Endothelial cell of umbilical vein (primary cell): ENCODE results near the gene MAML1. TPM values are rescaled to one million over a fixed set of nuclear protein-coding genes. Genes with fewer than 3 reads are reported as not detected.
A peak's percentile ranks its signal among the peaks of the same experiment; 100 is the strongest.

Source experiments
- BruUV-seq: library from RNA; stranded (reverse); fragments of 400-500 nt; replicated peaks from 2 replicates; lab custom pipeline; 2021; lab: Mats Ljungman, UMichigan
- CTCF ChIA-PET: fragments of 300-600, 350-600 bp; sonication (Branson Sonifier 250); formaldehyde crosslinking; loops from one replicate; lab custom pipeline; 2021; ENCODE audit warnings: antibody characterized with exemption, inconsistent platforms; lab: Charles Lee
- POLR2A ChIA-PET: fragments of 300-600, 350-600 bp; sonication (Branson Sonifier 250); formaldehyde crosslinking; loops from one replicate; lab custom pipeline; 2021; ENCODE audit warnings: antibody characterized with exemption, inconsistent platforms; lab: Charles Lee
- DNase-seq: peaks from one replicate; pipeline ENCODE4 v3.0.0-alpha.2; 2011; ENCODE audit warnings: low read depth, low spot score
- FAIRE-seq: peaks from 2 replicates; lab custom pipeline; 2011; peaks lifted over from hg19 to GRCh38; lab: Jason Lieb, UNC
- H2AFZ ChIP-seq: 2 replicates; pipeline ENCODE4 v1.6.0; 2012; ENCODE audit warnings: low read depth, low read length, control low read depth, inconsistent platforms
- H3K27ac ChIP-seq: 2 replicates; pipeline ENCODE4 v1.5.1; 2011; ENCODE audit warnings: low read depth, mild to moderate bottlenecking, control low read depth, low read length, moderate library complexity; ENCODE audit not compliant: insufficient read depth
- H3K27me3 ChIP-seq, 2 experiments: 2 replicates each; pipeline versions ENCODE4 v1.6.0 to v1.6.1; 2011; ENCODE audit warnings: low read length in 2 of 2, mixed read lengths in 1 of 2; ENCODE audit not compliant: control insufficient read depth in 2 of 2, insufficient read depth in 2 of 2
- H3K36me3 ChIP-seq, 2 experiments: 2 replicates in 1 of 2; 3 replicates in 1 of 2; pipeline ENCODE4 v1.5.1; 2011; ENCODE audit warnings: low read length in 2 of 2, mild to moderate bottlenecking in 1 of 2, moderate library complexity in 1 of 2; ENCODE audit not compliant: control insufficient read depth in 2 of 2, insufficient read depth in 2 of 2; ENCODE audit errors: extremely low read depth in 1 of 2
- H3K4me1 ChIP-seq: 3 replicates; pipeline ENCODE4 v1.5.1; 2011; ENCODE audit warnings: mild to moderate bottlenecking, low read length; ENCODE audit not compliant: control insufficient read depth, insufficient read depth; ENCODE audit errors: extremely low read depth
- H3K4me2 ChIP-seq: 2 replicates; pipeline ENCODE4 v1.6.1; 2011; ENCODE audit warnings: low read length, control low read depth, mixed read lengths; ENCODE audit not compliant: insufficient read depth
- H3K4me3 ChIP-seq, 3 experiments: fragments of 200-600 bp in 1 of 3; sonication (generic), shearing (Covaris generic) in 1 of 3; replicated peaks in 1 of 3; 2 replicates each; pipeline ENCODE4 v1.5.1; 2011 to 2016; ENCODE audit warnings: control low read depth in 3 of 3, low read length in 3 of 3, mild to moderate bottlenecking in 2 of 3, inconsistent platforms in 1 of 3, low read depth in 1 of 3, moderate library complexity in 1 of 3; ENCODE audit not compliant: insufficient read depth in 1 of 3
- H3K79me2 ChIP-seq: 2 replicates; pipeline ENCODE4 v1.6.0; 2012; ENCODE audit warnings: low read length, inconsistent platforms; ENCODE audit not compliant: control insufficient read depth, insufficient read depth
- H3K9ac ChIP-seq: replicated peaks from 2 replicates; pipeline ENCODE3; 2011; ENCODE audit warnings: low read length, control low read depth; ENCODE audit not compliant: insufficient read depth; ENCODE audit errors: extremely low read depth
- H3K9me1 ChIP-seq: replicated peaks from 3 replicates; pipeline ENCODE4 v1.6.0; 2011; ENCODE audit warnings: mild to moderate bottlenecking, low read length; ENCODE audit not compliant: control insufficient read depth, insufficient read depth; ENCODE audit errors: extremely low read depth
- H3K9me3 ChIP-seq: replicated peaks from 2 replicates; pipeline ENCODE4 v1.5.1; 2012; ENCODE audit warnings: low read length, inconsistent platforms; ENCODE audit not compliant: control insufficient read depth, insufficient read depth
- H4K20me1 ChIP-seq: replicated peaks from 2 replicates; pipeline ENCODE3; 2011; ENCODE audit warnings: mild to moderate bottlenecking, low read length; ENCODE audit not compliant: control insufficient read depth, insufficient read depth; ENCODE audit errors: extremely low read depth
- EZH2 ChIP-seq: IDR thresholded peaks from 2 replicates; pipeline ENCODE4 v1.6.1; 2012; ENCODE audit warnings: borderline replicate concordance, low read depth, mild to moderate bottlenecking, moderate library complexity, low read length, inconsistent platforms; ENCODE audit not compliant: severe bottlenecking
- FOS ChIP-seq: IDR thresholded peaks from 2 replicates; pipeline ENCODE4 v1.6.1; 2011; ENCODE audit warnings: mild to moderate bottlenecking, low read length, moderate library complexity, borderline replicate concordance; ENCODE audit not compliant: insufficient read depth
- GATA2 ChIP-seq: IDR thresholded peaks from 2 replicates; pipeline ENCODE4 v1.7.0; 2011; ENCODE audit warnings: low read depth, mild to moderate bottlenecking, moderate library complexity, mixed read lengths, low read length; ENCODE audit not compliant: insufficient read length, insufficient read depth
- JUN ChIP-seq: IDR thresholded peaks from 2 replicates; pipeline ENCODE4 v1.6.1; 2011; ENCODE audit warnings: borderline replicate concordance, low read depth; ENCODE audit not compliant: insufficient read length, insufficient read depth
- MYC ChIP-seq: IDR thresholded peaks from one replicate; pipeline ENCODE4 v1.6.1; 2011; ENCODE audit warnings: mild to moderate bottlenecking, low read depth, low read length
- POLR2A ChIP-seq: IDR thresholded peaks from 2 replicates; pipeline ENCODE4 v1.6.1; 2012; ENCODE audit warnings: low read depth, mild to moderate bottlenecking, control low read depth, low read length
- POLR2AphosphoS5 ChIP-seq: IDR thresholded peaks from 2 replicates; pipeline ENCODE4 v1.6.1; 2012; ENCODE audit warnings: low read depth, mild to moderate bottlenecking, control low read depth, low read length, moderate library complexity; ENCODE audit not compliant: insufficient read depth
- dilution Hi-C: fragments of 300-500 bp; cut with MboI; formaldehyde crosslinking; loops from one replicate; pipeline ENCODE4 v1.15.0; 2019; ENCODE audit warnings: low sequenced_read_pairs; ENCODE audit not compliant: extremely low pct_ligation_motif_present
- intact Hi-C: fragments of 100-400 bp; cut with micrococcal nuclease; formaldehyde crosslinking; loops from one replicate; pipeline ENCODE4 v1.10.0; 2022
- polyA plus RNA-seq, 4 experiments: library from polyadenylated mRNA; depleted of rRNA in 3 of 4; stranded (reverse) in 3 of 4; unstranded in 1 of 4; fragments of >200 nt; gene quantifications; 2 replicates each; pipeline versions ENCODE4 v1.2.1 to v1.2.3, GENCODE V29; 2011 to 2012; ENCODE audit warnings: missing spikeins in 1 of 4
- total RNA-seq: library from RNA; stranded (reverse); gene quantifications from 2 replicates; pipeline ENCODE4 v1.2.3, GENCODE V29; 2021
- TF ChIP-seq, protein P1 (sequence below): IDR thresholded peaks from 2 replicates; pipeline ENCODE4 v1.6.1; 2011; ENCODE audit not compliant: insufficient read depth, insufficient read length
- TF ChIP-seq, protein P2 (sequence below), 2 donors: IDR thresholded peaks; 1 replicate in 1 of 2; 2 replicates in 1 of 2; pipeline ENCODE4 v1.5.1; 2011; ENCODE audit warnings: low read length in 2 of 2, mild to moderate bottlenecking in 2 of 2, moderate library complexity in 2 of 2, control low read depth in 1 of 2, inconsistent platforms in 1 of 2, low read depth in 1 of 2; ENCODE audit not compliant: insufficient read depth in 1 of 2; ENCODE audit errors: extremely low read depth in 1 of 2

Gene MAML1
- total and polyA plus RNA-seq, 2 donors (not counting 3 experiments of a cell fraction or from before 2014, with no cell fraction given): 12.4 to 29.0 TPM

DNA sequence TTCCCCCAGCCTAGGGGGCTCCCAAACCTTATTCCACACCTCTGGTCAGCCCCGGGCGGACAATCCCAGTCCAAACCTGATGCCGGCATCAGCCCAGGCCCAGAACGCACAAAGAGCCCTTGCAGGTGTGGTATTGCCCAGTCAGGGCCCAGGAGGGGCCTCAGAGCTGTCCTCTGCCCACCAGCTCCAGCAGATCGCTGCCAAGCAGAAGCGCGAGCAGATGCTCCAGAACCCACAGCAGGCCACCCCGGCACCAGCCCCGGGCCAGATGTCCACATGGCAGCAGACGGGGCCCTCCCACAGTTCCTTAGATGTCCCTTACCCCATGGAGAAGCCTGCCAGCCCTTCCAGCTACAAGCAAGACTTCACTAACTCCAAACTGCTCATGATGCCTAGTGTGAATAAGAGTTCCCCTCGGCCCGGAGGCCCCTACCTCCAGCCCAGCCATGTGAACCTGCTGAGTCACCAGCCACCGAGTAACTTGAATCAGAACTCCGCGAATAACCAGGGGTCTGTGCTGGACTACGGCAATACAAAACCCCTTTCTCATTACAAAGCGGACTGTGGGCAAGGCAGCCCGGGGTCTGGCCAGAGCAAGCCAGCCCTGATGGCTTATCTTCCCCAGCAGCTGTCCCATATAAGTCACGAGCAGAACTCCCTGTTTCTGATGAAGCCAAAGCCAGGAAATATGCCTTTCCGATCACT lies 33.6 kb downstream of the MAML1 start:
- peak overlapping the region; percentile 87 for H3K27ac ChIP-seq
- TSS peak; percentile 49 for BruUV-seq

More for the DNA sequence above, 33.6 kb downstream of the MAML1 start:
- ChIA-PET POLR2A (no interaction called here), CTCF (interaction anchor here (0.6 to 7.1 kb wide), 6 partner anchors 11 to 48 kb away, joined by 3 to 103 read pairs (median 4); partner anchors contain the start of gene LTC4S)
- no peaks in the 10 kb centered on the region for H3K27me3 ChIP-seq
- DNase-seq: peak; percentile 69
- H3K9me3 ChIP-seq: no peaks in the 10 kb centered on the region
- no peaks in the 10 kb centered on the region for H4K20me1 ChIP-seq
- TF ChIP-seq GATA2 (no peak), EZH2 (no peak), JUN (no peak), POLR2A (no peak), FOS (no peak), MYC (no peak), POLR2AphosphoS5 (no peak)
- TF ChIP-seq, protein P1, sequence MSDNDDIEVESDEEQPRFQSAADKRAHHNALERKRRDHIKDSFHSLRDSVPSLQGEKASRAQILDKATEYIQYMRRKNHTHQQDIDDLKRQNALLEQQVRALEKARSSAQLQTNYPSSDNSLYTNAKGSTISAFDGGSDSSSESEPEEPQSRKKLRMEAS: no peak
- TF ChIP-seq, protein P2, sequence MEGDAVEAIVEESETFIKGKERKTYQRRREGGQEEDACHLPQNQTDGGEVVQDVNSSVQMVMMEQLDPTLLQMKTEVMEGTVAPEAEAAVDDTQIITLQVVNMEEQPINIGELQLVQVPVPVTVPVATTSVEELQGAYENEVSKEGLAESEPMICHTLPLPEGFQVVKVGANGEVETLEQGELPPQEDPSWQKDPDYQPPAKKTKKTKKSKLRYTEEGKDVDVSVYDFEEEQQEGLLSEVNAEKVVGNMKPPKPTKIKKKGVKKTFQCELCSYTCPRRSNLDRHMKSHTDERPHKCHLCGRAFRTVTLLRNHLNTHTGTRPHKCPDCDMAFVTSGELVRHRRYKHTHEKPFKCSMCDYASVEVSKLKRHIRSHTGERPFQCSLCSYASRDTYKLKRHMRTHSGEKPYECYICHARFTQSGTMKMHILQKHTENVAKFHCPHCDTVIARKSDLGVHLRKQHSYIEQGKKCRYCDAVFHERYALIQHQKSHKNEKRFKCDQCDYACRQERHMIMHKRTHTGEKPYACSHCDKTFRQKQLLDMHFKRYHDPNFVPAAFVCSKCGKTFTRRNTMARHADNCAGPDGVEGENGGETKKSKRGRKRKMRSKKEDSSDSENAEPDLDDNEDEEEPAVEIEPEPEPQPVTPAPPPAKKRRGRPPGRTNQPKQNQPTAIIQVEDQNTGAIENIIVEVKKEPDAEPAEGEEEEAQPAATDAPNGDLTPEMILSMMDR (IDR thresholded peaks at IDR 0.05; ENCODE audit: extremely low read depth in 1 of 2, insufficient read depth in 1 of 2, low read depth in 1 of 2, low read length in 2 of 2): no peak
- FAIRE-seq: peak; percentile 57
- H3K36me3 ChIP-seq: peaks cover 0 to 9% of the 10 kb centered on the region in 2 experiments
- H2AFZ ChIP-seq: no peak overlapping the region
- intact Hi-C loops: no loop called here
- H3K4me2 ChIP-seq: peak overlapping the region; percentile 7
- peak overlapping the region; percentile 54 for H3K9ac ChIP-seq
- dilution Hi-C loops: no loop called here
- peak overlapping the region in 1 of 3 experiments; percentile 10 for H3K4me3 ChIP-seq
- peaks cover 44% of the 10 kb centered on the region for H3K79me2 ChIP-seq
- H3K9me1 ChIP-seq: no peaks in the 10 kb centered on the region
- peaks cover 51% of the 10 kb centered on the region for H3K4me1 ChIP-seq
